Prostate gland (tissue), 2 donors: ENCODE measurements around the gene USP43.

Experiments used
- POLR2A ChIP-seq: fragments of 450-650 bp; IDR thresholded peaks from one replicate; pipeline ENCODE4 v1.6.1; 2016; ENCODE audit warnings: antibody characterized with exemption, mild to moderate bottlenecking
- TF ChIP-seq, protein P1 (sequence below), 4 experiments: fragments of 200-600 bp in 2 of 4; fragments of 450-650 bp in 2 of 4; sonication (generic) in 2 of 4; IDR thresholded peaks; 1 replicate in 3 of 4; 2 replicates in 1 of 4; pipeline ENCODE4 v1.5.1; 2016 to 2019; ENCODE audit warnings: antibody characterized with exemption in 4 of 4, mild to moderate bottlenecking in 2 of 4, moderate library complexity in 2 of 4

DNA sequence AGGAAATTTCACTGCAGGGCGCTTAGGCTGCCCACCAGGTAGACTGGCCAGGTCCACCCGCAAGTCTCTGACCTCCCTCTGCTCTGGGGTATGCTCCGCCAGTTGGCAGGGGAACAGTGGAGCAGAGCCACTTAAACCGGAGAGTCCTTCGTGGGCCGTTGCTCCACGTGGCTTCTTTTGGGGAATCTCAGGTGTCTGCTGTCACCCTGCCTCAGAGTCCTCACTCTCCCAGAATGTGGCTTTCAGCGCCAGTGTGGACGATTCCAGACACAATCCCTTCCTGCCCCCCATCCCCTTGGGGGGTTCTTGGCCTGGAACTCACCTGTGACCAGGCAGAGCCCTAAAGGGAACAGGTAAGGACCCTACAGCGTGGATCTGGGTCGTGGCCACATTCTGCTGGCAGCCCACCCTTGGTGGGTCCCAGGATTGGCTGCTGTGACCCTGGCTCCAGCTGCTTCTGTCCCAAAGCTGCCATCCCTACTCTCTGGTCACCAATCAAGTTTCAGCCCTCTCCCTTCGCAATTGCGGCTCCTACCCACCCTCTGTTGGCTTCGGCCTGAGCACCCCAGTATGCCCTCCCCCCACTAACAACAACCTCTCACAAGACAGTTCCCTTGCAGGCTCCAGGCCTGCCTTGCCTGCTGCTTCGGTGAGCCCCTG is 123.8 kb downstream of the USP43 start:
- TF ChIP-seq, protein P1, sequence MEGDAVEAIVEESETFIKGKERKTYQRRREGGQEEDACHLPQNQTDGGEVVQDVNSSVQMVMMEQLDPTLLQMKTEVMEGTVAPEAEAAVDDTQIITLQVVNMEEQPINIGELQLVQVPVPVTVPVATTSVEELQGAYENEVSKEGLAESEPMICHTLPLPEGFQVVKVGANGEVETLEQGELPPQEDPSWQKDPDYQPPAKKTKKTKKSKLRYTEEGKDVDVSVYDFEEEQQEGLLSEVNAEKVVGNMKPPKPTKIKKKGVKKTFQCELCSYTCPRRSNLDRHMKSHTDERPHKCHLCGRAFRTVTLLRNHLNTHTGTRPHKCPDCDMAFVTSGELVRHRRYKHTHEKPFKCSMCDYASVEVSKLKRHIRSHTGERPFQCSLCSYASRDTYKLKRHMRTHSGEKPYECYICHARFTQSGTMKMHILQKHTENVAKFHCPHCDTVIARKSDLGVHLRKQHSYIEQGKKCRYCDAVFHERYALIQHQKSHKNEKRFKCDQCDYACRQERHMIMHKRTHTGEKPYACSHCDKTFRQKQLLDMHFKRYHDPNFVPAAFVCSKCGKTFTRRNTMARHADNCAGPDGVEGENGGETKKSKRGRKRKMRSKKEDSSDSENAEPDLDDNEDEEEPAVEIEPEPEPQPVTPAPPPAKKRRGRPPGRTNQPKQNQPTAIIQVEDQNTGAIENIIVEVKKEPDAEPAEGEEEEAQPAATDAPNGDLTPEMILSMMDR (IDR thresholded peaks at IDR 0.05), result no peak
- no peak for TF ChIP-seq POLR2A
